NCI-H187 treated with DMSO at 0.1 percent for 48 hours (cell line): ENCODE data around the gene FOLR1.
"Not testable (repeated sequence)": the region's sequence is repeated elsewhere in the genome, so short reads cannot be mapped to it uniquely, and the experiment has no call there.

Source experiments
- DNase-seq: peaks from one replicate; lab custom pipeline; 2025; lab: John Stamatoyannopoulos, UW

The FOLR1 gene

DNA sequence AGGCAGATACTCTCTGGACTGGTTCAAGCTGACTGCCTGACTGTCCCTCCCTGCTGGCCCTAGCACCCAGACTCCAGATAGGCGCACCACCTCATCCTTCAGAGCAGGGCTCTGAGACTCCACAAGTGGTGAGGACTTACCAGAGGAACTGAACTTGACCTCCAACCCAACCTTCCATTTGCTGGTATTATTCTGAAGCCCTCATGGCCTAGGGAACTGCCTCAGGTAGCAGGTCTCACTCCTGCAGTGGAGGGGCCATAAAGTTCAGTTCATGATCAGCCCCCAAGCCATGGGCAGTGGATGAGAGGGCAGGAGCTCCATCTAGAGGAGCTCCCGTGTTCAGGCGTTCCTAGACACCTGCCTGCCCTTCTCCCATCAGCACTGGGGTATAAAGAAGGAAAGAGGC lies 10.4 kb upstream of the FOLR1 start:
- DNase-seq, result not testable (repeated sequence)

DNA sequence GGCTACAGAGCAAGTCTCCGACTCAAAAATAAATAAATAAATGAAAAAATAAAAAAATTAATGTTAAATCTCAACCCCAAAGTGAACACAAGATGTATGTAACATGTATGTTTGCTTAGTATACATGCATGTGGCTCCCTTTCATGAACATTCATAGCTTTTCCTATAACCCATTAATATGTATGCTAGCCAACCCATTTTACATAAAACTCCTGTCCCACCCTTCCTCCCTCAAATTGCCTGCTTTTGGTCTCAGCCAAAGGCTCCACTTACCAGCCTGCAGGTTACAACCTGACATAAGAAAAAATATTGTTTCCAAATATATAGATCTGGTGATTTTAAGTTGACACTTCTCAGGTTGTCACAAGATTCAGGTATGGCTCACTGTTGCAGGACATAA lies 3.7 kb upstream of the FOLR1 start:
- DNase-seq, result no peak

DNA sequence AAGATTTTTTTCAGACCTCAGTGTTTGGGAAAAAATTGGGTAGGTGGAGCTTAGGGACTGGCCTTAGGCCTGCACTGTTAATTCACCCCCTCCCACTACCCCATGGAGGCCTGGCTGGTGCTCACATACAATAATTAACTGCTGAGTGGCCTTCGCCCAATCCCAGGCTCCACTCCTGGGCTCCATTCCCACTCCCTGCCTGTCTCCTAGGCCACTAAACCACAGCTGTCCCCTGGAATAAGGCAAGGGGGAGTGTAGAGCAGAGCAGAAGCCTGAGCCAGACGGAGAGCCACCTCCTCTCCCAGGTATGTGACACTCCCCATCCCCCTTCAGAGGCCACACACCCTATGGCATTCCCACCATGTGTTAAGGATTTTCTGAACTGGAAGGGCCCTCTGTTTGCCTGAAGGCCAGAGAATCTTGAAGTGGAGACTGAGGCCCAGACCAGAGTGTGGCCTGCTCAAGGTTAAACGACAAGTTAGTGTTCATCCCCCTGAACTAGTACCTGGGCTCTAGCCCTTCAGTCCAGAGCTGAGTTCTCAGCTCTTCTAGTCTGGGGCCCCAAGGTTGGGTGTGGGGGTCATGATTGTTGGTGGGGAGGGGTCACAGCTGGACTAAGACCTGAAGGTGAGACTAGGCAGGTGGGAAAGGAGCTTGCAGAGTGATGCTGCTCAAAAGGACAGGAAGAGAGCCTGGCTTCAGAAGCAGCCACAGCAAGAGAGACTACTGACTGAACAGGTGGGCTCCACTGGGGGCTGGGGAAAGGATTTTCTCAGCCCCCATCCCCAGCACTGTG lies 2.3 kb upstream of the FOLR1 start:
- DNase-seq, result no peak

DNA sequence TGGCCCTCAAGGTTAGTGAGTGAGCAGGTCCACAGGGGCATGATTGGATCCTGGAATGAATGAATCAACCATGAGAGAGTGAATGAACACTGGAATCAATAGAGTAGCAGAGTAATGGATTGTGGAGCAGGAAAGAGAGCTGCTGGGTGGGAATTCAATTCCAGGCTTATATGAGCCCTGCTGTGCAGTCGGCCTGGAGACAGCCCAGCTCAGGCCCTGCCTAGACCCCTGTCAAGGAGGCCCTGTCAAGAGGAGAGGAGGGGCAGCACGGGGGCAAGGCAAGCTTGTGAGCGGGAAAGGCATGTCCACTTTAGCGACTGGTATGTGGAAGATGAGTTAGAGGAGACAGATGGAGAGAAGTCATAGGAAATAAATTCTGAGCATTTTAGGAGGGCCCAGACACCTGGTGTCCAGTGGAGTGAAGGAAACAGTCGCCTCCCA lies 1.3 kb upstream of the FOLR1 start:
- no peak for DNase-seq

DNA sequence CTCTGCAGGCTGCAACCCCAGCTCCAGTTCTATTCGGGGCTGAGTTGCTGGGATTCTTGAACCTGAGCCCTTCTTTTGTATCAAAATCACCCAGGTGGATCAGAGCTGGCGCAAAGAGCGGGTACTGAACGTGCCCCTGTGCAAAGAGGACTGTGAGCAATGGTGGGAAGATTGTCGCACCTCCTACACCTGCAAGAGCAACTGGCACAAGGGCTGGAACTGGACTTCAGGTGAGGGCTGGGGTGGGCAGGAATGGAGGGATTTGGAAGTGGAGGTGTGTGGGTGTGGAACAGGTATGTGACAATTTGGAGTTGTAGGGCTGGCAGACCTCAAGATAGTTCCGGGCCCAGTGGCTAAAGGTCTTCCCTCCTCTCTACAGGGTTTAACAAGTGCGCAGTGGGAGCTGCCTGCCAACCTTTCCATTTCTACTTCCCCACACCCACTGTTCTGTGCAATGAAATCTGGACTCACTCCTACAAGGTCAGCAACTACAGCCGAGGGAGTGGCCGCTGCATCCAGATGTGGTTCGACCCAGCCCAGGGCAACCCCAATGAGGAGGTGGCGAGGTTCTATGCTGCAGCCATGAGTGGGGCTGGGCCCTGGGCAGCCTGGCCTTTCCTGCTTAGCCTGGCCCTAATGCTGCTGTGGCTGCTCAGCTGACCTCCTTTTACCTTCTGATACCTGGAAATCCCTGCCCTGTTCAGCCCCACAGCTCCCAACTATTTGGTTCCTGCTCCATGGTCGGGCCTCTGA lies 3.8 kb downstream of the FOLR1 start:
- no peak for DNase-seq

DNA sequence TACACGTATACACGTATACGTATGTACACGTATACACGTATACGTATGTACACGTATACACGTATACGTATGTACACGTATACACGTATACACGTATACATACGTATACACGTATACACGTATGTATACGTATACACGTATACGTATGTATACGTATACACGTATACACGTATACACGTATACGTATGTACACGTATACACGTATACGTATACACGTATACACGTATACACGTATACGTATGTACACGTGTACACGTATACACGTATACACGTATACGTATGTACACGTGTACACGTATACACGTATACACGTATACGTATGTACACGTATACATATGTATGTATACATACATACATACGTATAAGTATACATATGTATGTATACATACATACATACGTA lies 9.5 kb downstream of the FOLR1 start:
- DNase-seq, result not testable (repeated sequence)

DNA sequence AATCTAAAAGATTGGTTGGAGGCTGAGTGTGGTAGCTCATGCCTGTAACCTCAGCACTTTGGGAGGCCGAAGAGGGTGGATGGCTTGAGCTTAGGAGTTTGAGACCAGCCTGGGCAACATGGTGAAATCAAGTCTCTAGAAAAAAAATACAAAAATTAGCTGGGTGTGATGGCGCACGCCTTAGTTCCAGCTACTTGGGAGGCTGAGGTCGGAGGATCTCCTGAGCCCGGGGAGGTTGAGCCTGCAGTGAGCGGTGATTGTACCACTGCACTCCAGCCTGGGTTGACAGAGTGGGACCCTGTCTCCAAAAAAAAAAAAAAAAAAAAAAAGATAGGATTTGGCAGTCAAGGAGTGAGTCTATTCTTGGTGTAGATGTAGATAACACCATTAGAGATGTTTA lies 10.6 kb downstream of the FOLR1 start:
- no peak for DNase-seq

DNA sequence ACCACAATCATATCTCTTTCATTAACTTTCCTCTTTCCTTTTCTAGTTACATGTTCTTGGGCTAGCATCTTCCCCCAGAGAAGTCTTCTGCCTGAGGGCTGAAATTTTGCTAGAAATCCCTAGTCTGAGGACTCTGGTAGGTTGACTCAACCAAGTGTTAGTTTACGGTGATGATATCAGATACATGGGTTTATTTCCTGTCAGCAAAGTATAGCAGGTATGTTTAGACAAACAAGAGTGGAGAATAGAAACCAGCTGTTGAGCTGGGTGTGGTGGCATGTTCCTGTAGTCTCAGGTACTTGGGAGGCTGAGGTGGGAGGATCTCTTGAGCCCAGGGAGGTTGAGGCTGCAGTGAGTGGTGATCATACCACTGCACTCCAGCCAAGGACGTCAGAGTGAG lies 11.2 kb downstream of the FOLR1 start:
- no peak for DNase-seq

DNA sequence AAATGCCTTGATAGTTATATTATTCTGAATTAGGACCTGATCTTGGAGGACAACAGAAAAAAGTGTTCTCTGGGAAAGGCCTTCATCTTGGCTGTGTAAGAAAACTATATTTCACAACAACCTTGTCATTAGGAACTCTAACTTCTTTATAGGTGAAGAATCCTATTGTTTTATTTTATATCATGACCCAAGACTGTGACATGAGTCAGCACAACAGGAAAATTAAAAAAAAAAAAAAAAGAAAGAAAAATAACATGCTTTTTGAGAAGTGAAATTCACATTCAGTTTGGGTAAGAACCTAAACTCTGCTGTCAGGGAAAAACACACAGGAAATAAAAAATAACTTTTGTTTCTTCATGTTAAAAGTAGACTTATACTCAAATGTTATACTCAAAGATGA lies 12.9 kb downstream of the FOLR1 start:
- no peak for DNase-seq

DNA sequence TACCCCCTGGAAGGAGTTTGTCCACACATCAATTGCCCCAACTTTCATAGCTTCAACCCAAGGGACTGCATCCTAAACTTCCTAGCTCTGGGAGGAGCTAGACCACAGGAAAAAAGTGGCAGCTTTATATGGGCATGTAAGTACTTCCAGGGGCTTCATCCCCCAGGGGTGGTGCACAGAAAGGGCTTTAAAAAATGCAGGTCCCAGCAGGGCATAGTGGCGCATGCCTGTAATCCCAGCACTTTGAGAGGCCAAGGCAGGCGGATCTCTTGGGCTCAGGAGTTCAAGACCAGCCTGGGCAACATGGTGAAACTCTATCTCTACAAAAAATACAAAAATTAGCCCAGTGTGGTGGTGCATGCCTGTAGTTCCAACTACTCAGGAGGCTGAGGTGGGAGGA lies 14.9 kb downstream of the FOLR1 start:
- DNase-seq, result not testable (repeated sequence)

DNA sequence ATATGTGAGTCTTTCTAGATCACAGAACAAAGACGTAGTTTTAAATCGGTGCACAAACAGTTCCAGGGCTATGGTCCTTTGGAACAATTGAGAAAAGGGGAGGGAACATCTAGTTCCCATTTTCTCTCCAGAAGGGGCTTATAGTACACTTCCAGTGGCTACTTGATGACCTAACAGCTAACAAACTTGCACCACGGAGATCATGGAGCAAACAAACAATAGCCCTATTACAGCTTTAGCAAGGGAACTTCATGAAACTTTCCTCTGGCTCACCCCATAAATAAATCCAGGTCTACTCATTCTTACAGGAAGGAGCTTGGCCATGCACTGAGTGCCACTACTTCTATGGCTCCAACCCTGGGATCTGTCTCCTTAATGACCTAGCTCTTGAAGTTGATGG lies 16.3 kb downstream of the FOLR1 start:
- DNase-seq, result no peak

DNA sequence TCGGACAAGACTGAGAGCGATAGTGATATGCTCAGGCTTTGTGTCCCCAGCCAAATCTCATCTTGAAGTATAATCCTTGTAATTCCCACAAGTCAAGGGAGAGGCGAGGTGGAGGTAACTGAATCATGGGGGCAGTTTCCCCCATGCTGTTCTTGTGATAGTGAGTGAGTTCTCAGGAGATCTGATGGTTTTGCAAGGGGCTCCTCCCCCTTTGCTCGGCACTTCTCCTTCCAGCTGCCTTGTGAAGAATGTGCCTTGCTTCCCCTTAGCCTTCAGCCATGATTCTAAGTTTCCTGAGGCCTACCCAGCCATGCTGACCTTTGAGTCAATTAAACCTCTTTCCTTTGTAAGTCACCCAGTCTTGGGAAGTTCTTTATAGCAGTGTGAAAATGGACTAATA lies 17.2 kb downstream of the FOLR1 start:
- no peak for DNase-seq

DNA sequence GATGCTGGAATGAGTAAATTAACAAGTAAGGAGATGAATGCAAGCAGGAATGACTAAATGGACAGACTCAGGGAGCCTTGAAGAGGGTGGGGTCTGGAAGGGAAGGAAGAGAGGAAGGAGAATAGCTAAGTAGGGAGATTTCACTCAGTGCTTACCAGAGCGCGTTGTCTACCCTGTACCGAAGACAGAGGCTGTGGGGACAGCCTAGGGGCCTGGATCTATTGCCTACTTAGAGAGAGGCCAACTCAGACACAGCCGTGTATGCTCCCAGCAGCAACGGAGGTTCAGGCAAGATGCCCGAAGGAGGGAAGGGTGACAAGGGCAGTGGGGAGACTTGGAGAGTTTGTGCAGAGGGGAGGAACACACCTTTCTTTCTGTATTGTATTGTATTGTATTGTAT lies 24.7 kb downstream of the FOLR1 start, which contains the start of gene FOLR2:
TSS of gene FOLR2 (plus strand) at position 157 of the 400 bp plus-strand sequence. CDS start 1,791 bp downstream, outside the sequence.
- no peak for DNase-seq

DNA sequence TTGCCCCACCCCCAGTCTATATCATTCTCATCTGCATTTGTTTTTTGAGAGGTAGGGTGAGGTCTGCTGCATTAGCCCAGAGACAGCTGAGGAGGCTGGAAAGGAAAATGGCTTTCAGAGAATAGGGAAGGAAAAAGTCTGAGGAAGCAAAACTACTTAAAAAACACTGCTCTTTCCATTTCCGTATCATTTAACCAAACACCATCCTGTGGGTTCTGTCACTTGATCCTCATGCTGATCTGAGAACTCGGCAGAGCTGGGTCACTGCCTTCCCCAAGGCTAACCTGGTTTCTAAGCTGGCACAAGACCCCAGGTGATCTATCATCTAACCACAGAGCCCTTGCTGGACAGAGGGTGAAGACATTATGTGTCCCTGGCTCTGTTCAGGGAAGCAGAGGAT lies 25.9 kb downstream of the FOLR1 start:
- no peak for DNase-seq

DNA sequence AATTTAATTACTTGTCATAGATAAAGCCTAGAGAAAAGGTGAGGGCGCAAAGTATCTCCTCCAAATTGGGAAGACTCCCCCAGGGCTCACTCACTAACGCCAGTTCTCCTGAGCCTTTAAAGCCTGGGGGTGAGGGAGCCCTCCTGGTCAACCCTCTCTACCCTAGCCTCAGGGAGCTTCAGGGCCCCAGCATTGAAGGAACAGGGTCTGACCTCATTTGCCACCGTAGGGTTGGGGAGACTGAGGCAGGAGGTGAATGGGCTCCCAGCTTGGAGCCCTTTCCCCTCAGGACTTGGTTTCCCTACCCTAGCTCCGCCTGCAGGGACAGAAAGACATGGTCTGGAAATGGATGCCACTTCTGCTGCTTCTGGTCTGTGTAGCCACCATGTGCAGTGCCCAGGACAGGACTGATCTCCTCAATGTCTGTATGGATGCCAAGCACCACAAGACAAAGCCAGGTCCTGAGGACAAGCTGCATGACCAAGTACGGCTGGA lies 26.4 kb downstream of the FOLR1 start:
- no peak for DNase-seq

DNA sequence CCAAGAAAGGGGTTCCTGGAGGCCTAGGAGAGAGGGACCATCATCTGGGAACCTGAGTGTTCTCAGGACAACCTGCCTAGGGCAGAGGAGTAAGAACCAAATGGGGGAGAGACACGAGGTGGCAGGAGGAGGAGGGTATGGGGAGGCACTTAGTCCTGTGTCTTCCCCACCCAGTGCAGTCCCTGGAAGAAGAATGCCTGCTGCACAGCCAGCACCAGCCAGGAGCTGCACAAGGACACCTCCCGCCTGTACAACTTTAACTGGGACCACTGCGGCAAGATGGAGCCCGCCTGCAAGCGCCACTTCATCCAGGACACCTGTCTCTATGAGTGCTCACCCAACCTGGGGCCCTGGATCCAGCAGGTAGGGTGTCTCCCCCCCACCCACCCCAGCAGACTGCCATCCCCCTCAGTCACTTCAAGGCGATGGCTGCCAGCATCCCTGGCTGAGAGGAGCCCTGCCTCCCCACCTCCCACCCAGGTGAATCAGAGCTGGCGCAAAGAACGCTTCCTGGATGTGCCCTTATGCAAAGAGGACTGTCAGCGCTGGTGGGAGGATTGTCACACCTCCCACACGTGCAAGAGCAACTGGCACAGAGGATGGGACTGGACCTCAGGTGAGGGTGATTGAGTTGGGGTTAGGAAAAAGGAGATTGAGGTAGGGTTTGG lies 28.9 kb downstream of the FOLR1 start:
- no peak for DNase-seq

DNA sequence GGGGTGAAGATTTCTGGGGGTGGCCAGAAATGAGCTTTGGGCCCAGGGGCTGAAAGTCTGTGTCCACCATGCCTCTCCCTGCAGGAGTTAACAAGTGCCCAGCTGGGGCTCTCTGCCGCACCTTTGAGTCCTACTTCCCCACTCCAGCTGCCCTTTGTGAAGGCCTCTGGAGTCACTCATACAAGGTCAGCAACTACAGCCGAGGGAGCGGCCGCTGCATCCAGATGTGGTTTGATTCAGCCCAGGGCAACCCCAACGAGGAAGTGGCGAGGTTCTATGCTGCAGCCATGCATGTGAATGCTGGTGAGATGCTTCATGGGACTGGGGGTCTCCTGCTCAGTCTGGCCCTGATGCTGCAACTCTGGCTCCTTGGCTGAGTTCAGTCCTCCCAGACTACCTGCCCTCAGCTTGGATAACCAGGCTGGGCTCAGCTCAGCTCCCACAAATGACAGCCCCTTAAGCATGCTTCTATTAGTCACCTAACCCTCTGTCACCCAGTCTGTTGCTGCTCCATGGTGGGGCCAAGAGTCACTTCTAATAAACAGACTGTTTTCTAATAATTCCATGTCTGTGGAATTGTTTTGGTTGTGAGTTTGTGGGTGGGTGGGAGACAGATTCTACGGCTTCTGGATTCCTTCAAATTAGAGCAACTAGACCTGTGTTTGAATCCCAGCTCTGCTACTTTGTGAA lies 29.6 kb downstream of the FOLR1 start:
- no peak for DNase-seq

DNA sequence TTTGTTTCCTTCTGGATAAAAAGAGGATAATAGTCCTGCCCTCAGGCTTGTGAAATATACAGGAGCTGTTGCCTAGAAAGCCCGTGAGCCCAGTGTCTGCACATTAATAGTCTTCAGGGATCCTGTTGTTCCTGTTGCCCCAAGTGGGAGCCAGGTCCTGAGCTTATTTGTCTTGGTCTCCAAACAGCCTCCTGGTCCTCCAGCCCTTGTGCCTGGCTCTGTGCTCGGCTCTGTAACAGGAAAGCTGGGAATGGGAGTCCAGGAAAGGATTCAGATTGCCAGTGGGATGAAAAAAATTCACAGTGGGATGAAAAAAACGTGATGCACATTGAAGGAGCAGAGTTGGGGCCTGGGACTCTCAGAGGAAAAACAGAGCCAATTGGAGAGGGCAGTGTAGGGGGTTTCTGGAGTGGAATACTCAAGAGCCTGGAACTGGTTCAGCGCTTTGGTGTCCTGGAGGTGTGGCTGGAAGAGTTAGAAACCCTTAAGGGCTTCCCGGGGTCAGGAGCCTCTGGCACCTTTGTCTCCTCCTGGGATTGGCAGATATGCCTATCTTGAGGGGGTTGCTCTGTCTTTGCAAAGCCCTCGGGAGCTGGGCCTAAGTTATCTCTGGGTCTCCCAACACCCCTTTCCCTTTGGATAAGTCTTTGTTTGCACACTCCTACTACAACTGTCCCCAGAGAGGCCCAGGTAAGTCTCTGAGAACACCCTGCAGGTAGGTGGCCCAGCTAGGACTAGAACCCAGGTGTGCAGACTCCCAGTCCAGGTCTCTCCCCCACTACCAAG lies 30.4 kb downstream of the FOLR1 start:
- no peak for DNase-seq

DNA sequence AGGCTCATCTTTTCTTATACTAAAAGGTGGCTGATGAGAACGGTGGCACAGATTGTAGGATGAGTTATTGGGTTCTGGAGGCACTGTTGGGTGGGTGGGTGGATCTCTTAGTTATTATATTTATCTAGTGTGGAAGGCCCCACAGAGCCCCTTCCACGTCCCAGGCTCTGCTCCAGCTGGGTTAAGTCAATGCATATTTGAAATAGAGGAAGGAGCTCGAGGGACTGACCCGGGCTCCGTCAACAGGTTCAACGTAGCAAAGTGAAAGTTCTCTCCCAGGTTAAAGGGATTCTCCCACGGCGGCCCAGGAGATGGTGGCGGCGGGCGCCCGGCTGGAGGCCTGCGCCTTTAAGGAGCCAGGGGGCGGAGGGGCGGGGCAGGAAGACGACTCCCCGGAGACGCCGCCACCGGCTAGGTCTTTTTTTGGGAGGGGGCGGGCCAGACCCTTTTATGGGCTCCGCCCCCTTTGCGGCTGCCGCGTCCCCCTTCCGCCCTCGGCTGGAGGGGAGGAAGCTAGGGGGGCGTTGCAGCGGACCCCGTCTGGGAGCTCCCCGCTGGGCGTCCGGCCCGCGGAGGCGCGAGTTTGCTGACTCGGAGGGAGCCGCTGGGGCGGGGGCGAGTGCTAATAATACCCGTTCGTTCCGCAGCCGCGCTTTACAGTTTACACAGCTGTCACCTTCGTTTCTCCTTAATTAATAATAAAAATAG lies 31.1 kb downstream of the FOLR1 start:
- peak; percentile 73 for DNase-seq
